ENCODE results near the gene ANKRD29.
"Not testable (repeated sequence)": the region's sequence is repeated elsewhere in the genome, so short reads cannot be mapped to it uniquely, and the experiment has no call there.

Gene ANKRD29

DNA sequence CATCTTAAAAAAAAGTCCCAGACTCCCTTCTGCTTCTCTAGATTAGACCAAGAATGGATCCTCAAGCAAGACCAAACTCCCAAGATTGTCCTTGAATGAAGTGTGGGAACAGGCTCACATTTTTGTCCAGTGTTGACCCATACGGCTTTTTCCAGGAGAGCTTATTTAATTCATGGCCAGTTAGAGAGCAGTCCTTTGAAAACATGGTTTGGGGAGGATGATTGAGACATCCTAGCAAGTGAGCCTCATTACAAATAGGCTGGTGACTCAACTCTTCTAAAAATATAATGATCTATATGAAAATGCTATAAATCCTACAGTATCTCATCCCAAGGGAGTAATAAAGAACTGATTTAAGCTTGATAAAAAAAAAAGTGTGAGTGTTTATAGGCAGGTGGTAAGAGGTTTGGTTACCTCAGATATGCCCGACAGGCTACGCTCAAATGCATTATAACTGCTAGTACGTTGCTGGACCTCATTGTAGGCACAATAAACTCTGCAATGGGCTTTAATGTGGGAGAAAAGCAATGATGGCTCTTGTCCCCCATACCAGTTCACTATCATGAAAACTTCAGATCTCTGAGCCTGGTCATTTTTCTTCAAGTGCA, 17.0 kb downstream of the ANKRD29 start:
- DNase-seq (ENCODE audit: low read depth): no peak

- no peak for DNase-seq (ENCODE audit: low read depth)
These were observed 18.8 kb downstream of the ANKRD29 start for GRCh38 chr18:23643815-23644490.

DNA sequence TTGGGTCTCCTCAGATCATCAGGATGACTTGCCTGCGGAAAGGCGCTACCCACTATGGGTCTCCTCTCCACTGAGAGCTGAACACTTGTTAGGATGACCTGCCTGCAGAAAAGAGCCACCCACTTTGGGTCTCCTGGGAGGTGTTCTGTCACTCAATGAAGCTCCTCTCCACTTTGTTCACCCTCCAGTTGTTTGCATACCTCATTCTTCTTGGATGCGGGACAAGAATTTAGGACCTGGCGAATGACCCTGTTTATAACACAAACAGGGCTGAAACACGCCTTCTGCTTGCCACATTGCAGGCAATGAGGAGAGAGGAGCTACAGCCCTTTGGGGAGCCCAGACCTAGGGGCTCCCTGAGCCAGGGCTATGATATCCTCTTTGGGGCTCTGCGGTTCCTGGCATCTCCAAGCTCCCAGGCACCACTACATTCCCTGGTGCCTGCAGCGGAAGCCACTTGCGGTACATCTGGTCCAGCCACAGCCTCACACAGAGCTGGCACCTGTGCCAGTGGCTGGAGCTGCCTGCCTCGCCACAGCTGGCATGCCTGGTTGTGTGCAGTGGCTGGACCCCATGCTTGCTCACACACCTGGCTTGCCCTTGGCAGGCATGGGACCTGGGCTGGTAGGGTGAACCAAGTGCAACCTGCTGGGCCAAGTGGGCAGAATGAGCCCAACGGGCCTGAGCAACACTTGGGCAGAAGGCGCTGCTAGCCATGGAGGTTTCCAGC, 20.6 kb downstream of the ANKRD29 start:
- DNase-seq (ENCODE audit: low read depth): no peak

- no peak for DNase-seq (ENCODE audit: low read depth)
These were observed 21.5 kb downstream of the ANKRD29 start for GRCh38 chr18:23641143-23641720.

DNA sequence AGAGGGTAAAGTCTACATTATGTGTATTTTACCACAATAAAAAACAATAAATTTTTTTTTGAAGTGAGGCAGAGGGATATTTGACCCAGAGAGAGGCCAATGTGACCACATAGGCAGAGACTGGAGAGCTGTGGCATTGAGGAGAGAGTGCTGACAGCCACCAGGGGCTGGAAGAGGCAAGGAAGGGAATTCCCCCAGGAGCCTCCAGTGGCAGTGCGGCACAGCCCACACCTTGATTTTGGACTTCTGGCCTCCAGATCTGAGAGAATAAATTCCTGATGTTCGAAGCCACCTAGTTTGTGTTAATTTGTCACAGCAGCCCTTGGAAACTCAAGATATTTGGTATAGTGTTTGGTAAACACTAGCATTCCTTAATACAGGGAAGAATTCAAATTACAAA, 22.7 kb downstream of the ANKRD29 start:
- DNase-seq (ENCODE audit: low read depth): no peak

- not testable (repeated sequence) for DNase-seq (ENCODE audit: low read depth)
These were observed 26.3 kb downstream of the ANKRD29 start for GRCh38 chr18:23636433-23636832.

DNA sequence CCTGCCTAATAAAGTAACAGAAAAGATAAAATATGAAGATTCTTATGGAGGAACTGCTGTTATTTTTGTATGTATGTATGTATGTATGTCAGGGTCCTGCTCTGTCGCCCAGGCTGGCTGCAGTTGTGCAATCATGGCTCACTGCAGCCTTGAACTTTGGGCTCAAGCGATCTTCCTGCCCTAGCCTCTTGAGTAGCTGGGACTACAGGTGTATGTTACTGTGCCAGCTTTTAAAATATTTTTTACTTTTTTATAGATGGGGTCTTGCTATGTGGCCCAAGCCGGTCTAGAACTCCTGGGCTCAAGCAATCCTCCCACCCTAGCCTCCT, 26.7 kb downstream of the ANKRD29 start:
- no peak for DNase-seq (ENCODE audit: low read depth)

DNA sequence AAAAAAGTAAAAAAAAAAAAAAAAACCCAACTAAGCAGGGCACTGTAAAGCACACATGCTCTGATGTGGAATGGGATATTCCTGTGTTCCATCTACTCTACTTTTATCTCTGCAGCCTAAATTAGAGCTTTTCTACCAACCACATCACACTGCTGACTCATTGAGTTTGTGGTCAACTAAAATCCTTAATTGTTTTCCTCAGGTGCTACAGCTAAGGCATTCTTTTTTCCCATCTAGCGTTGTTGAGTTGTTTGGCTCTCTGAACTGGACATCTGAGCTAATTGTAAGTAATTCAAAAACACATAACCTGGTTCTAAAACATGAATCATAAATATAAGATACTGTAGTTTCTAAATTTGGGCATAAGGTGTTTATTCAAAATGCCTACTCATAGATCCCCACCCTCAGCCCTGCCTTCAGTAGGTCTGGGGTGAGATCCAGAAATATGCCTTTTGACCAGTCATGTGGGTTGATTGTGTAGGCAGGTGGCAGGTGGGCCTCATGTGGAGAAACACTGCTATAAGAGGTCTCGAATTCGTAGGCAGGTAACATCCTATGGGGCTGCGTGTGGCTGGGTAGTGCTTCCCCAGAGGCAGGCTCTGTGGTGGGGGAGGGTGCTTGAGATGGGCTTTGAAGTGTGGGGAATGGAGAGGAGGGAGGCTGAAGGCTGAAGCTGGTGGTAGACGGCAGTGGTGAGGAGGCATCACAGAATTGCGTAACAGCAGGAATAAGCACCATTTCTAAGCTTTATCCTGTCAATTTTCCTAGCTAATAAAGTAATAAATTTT, 27.2 kb downstream of the ANKRD29 start:
- no peak for DNase-seq (ENCODE audit: low read depth)

- no peak for DNase-seq (ENCODE audit: low read depth)
These were observed 28.0 kb downstream of the ANKRD29 start for GRCh38 chr18:23634692-23635091.

DNA sequence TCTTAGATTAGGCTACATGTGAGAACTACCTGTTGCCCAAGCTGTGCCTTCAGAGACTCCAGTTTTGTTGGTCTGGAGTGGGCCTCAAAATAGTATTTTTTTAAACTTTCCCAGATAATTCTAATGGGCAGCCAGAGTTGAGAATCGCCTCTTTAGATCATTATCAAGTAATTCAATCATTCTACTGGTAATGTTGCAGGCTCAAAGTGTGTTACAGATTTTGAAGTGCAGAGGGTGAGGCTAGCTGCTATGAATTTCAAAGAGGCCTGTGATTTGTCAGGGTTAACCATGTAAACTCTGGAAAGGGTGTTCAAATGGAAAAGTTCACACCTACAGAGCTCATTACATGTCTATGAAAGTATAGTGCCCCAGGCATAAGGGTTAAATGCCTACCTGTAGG, 30.1 kb downstream of the ANKRD29 start:
- DNase-seq (ENCODE audit: low read depth): no peak

- DNase-seq (ENCODE audit: low read depth): no peak
These were observed 31.0 kb downstream of the ANKRD29 start for GRCh38 chr18:23631746-23632145.

DNA sequence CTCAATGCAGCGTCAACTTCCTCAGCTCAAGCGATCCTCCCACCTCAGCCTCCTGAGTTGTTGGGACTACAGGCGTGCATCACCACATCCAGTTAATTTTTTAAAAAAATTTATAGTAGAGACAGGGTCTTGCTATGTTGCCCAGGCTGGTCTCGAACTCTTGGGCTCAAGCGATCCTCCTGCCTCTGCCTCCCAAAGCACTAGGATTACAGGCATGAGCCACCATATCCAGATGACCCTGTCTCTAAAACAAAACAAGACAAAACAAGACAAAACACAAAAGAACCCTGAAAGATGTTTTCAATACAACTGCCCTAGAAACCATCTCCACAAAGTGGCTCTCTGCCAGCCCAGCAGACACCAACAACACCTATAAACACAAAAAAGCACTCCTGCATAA, 31.4 kb downstream of the ANKRD29 start:
- DNase-seq (ENCODE audit: low read depth): no peak

DNA sequence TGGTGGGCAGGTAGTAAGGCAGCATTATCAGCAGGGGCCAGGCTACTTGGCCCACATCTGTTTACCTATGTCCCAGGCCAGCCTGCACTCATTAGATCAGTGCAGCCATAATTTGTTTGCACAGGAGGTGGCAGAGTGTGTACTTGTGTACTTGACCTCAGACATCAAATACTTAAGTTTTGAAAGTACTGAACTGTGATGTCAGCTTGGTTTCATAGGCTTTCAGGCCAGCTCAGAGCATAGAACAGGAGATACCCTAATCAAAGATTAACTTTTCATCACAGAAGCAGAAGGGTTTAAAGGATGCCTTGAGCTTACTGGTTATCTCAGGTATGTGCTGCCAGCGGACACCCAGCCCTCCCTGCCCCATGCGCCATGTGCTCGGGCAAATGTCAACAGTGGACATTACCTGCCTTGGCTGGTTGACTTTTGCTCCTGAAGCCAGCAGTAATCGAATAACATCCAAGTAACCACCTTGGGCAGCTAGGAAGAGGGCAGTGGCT, 33.2 kb downstream of the ANKRD29 start:
- no peak for DNase-seq (ENCODE audit: low read depth)

DNA sequence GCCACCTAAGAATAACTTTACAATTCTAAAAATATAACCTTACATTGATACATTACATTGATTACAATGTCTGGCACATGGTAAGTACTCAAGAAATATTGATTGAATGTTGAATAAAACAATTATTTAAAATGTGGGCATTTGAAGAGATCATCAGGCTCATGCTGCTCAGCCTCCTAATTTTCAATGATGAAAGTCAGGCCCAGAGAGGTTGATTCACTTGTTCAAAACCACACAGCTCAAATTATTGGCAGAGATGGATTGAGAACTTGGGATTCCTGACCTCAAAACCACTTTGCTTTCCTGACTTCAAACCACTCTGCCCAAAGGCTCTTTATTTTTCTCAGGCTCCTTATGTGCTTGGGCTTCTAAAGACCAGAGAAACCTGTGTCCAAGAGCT, 34.7 kb downstream of the ANKRD29 start:
- DNase-seq (ENCODE audit: low read depth): no peak

DNA sequence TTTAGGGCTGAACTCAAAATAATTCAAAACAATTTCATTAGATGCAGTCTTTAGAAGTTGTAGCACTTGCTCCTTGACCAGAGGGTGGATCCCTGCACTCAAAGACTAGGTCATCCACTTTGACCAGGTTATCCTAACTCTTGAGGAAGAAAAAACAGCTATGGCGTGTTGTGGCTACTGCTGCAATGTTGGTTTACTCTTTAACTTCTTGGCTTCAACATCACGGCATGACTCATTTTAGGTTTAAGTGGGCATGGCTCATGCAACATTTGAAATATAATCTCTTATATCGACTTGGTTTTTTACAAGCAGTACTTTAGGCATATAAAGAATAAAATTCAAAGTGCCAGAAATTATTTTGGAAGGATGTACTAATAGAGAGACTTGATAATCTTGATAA, 35.4 kb downstream of the ANKRD29 start:
- no peak for DNase-seq (ENCODE audit: low read depth)

GRCh38 chr18:23626451-23627279, 36.0 kb downstream of the ANKRD29 start:
- no peak for DNase-seq (ENCODE audit: low read depth)

- DNase-seq (ENCODE audit: low read depth): no peak
These were observed 39.7 kb downstream of the ANKRD29 start for GRCh38 chr18:23623040-23623439.

DNA sequence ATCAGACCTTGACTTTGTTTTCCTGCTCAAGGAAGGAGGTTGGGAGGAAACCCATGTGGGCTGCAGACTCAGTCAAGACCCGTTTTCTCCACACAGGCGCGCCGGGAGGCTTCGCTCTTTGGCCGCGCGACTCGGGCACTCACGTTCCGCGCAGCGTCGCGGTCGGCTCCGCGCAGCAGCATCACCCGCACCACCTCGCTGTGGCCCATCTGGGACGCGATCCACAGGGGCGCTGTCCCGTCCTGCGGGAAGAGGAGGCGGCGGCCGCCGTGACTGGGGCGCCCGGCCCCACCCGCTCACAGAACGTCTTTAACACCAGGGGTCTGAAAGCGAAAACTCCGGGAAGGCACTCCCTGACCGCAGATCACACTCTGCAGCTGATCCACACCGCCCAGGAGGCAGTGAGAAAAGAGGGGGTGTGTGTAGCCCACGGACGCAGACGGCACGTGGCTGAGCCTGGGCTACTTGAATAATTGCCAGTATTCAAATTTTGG, 43.3 kb downstream of the ANKRD29 start:
- no peak for DNase-seq (ENCODE audit: low read depth)

- DNase-seq (ENCODE audit: low read depth): no peak
These were observed 43.8 kb downstream of the ANKRD29 start for GRCh38 chr18:23618862-23619387.

- no peak for DNase-seq (ENCODE audit: low read depth)
These were observed 45.2 kb downstream of the ANKRD29 start for GRCh38 chr18:23617412-23618014.
